Rectal smooth muscle tissue (tissue), 1 donor: ENCODE results near the gene FRS3.

Experiments used
- H3K27ac ChIP-seq: one replicate; pipeline ENCODE4 v1.7.0; 2013; ENCODE audit warnings: low read depth, low read length, inconsistent platforms
- H3K27me3 ChIP-seq: one replicate; pipeline ENCODE4 v1.7.0; 2013; ENCODE audit warnings: low read length; ENCODE audit not compliant: control insufficient read depth, insufficient read depth
- H3K36me3 ChIP-seq: one replicate; pipeline ENCODE4 v1.7.0; 2013; ENCODE audit warnings: low read length; ENCODE audit not compliant: control insufficient read depth, insufficient read depth
- H3K4me1 ChIP-seq: one replicate; pipeline ENCODE4 v1.7.0; 2013; ENCODE audit warnings: low read length; ENCODE audit not compliant: control insufficient read depth, insufficient read depth
- H3K4me3 ChIP-seq: one replicate; pipeline ENCODE4 v1.7.0; 2013; ENCODE audit warnings: low read length
- H3K9ac ChIP-seq: one replicate; pipeline ENCODE4 v1.7.0; 2013; ENCODE audit warnings: low read length

FRS3 gene

DNA sequence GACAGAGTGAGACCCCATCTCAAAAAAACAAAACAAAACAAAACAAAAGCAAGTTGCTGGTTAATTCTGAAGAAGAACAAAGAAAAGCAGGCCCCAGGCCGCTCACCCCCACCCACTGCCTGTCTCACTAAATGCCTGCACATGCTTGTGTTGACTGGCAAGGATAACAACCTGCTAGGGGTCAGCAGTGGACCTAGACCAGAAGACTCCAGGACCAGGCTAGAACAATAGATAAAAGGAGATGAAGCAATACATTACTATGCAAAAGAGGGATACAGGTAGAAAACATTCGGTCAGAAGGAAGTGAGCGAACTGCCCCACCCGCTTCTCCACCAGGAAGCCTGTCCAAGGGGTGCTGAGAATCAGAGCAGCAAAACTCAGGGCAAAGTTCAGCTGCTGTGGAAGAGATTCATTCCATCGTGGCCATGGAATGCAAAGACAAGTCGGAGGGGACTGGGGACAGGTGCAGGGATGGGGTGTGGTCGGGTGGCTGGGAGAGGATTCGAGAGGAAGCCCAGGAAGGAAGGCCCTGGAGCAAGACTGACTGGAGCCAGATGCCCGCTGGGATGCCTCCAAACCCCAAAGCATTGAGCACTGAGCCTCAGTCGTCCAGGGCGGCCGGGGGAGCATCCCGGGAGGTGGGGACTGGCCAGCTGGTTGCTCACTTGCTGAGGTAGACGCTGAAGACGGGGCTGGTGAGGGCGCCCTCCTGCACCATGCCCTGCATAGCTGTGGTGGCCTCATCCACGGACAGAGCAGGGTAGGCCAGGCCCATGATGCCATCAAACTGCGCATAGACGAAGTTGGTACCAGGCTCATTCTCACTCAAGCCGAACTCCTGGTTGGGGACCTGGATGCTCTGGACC, 37.8 kb downstream of the FRS3 start:
- Histone ChIP-seq H3K4me1 (no peaks in the 10 kb centered on the region), H3K36me3 (no peaks in the 10 kb centered on the region), H3K27ac (no peak overlapping the region), H3K9ac (no peak overlapping the region), H3K4me3 (no peak overlapping the region), H3K27me3 (no peaks in the 10 kb centered on the region)

DNA sequence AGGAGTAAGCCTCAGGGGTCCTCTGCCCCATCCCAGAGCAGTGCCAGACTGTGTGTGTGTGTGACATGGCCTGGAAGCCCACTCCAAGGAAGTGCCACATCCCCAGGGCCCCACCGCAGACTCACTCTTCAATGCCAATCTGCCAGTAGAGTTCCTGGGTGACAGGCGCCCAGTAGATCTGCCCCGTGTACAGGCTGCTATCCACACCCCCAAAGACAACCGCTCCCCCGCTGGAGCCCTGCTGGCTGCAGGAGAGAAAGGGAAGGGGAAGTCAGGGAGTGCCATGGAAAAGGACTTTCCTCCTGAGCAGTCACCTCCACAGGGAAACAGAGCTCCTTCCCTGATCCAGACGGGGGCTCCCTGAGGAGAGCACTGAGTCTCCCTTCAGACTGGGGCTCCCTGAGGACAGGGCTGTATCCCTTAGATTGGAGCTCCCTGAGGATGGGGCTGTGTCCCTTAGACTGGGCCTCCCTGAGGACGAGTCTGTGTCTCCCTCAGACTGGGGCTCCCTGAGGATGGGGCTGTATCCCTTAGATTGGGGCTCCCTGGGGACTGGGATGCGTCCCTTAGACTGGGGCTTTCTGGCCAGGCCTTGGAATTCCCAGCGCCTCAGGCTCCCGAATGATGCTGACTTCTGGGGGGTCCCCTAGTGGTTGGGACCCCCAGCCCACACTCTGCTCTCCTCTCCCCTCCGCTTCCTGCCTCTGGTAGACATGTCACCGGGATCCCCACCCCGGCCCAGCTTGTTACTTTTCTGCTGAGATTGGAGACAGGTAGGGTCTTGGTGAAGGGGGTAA, 39.1 kb downstream of the FRS3 start:
- Histone ChIP-seq H3K27ac (no peak overlapping the region), H3K4me1 (peaks cover 3% of the 10 kb centered on the region), H3K27me3 (no peaks in the 10 kb centered on the region), H3K9ac (no peak overlapping the region), H3K36me3 (no peaks in the 10 kb centered on the region), H3K4me3 (no peak overlapping the region)

DNA sequence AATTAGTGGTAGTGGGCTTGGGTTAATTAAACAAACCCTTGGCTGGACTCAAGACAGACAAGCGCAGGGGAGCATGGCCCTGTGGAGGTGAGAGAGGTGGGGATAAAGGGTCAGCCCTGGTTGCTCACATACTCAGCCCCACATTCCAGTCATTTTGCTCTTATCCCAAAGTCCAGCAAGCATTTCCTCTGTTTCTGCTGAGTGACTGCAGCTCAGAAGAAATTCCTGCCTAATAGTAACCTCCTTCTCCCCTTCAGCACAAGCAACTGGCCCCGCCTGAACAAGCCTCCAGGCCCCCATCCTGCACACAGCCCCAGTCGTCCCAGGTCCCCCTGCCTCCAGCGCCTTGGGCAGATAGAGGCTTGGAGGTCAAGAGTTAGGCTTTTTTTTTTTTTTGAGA, 40.7 kb downstream of the FRS3 start:
- Histone ChIP-seq H3K27ac (no peak overlapping the region), H3K4me1 (peaks cover 3% of the 10 kb centered on the region), H3K4me3 (no peak overlapping the region), H3K27me3 (no peaks in the 10 kb centered on the region), H3K9ac (no peak overlapping the region), H3K36me3 (no peaks in the 10 kb centered on the region)

DNA sequence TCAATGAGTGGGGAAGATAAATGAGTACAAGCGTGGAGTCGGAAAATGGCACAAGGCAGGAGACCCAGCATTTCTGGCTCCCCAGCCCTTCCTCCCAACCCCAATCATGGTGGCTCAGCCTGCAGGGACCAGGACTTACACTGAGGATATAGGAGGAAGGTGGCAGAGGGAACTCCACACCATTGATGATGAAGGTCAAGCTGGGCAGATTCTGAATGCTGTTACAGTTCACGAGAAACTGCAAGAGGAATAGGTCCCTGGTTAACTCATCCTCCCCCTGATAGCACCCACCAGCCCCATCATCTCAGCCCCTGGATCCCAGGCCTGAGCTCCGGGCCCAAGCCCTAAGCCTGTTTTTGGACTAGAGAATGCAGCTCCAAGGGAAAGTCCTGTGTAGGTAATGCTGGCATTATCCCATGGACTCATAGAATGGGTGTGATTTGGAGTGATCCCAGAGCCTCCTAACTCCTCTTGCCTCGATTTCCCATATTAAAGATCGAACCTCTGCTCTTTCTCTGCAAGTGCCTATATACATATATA, 42.0 kb downstream of the FRS3 start:
- Histone ChIP-seq H3K27me3 (no peaks in the 10 kb centered on the region), H3K27ac (no peak overlapping the region), H3K36me3 (no peaks in the 10 kb centered on the region), H3K9ac (no peak overlapping the region), H3K4me3 (no peak overlapping the region), H3K4me1 (peaks cover 11% of the 10 kb centered on the region)

DNA sequence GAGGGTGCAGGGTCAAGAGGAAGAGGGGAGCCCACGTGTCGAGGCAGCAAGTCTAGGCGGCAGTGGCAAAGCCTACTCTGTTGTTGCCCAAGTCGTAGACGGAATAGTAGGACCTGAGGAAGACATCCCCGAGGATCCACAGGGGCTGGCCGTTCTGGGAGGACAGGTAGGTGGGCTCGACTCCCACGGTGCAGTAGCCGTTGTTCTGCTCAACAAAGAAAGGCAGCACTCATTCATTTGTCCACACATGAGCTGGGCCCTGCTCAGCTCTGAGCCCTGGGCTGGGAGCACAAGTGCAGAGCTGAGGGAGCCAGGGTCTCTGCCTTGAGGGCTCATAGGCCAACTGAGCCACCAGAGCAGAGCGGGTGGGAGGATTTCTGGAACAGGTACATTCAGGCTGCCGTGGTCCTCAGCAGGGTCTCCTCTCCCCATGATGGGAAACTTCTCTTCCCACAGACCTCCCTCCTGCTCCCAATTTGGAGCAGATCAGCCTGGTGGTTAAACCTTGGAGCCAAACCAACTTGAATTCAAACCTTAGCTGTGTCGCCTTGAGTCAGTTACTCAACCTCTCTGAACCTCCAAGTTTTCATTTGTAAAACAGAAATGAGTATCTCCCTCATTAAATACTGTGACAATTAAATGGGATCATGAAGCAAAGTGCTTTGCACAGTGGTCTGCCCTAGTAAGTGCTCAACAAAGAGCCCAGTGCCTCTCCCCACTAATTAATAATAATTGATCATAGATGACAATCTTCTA, 42.7 kb downstream of the FRS3 start:
- no peak overlapping the region for H3K27ac ChIP-seq
- H3K27me3 ChIP-seq: no peaks in the 10 kb centered on the region
- H3K4me3 ChIP-seq: no peak overlapping the region
- H3K9ac ChIP-seq: no peak overlapping the region
- H3K4me1 ChIP-seq: peaks cover 13% of the 10 kb centered on the region
- no peaks in the 10 kb centered on the region for H3K36me3 ChIP-seq

DNA sequence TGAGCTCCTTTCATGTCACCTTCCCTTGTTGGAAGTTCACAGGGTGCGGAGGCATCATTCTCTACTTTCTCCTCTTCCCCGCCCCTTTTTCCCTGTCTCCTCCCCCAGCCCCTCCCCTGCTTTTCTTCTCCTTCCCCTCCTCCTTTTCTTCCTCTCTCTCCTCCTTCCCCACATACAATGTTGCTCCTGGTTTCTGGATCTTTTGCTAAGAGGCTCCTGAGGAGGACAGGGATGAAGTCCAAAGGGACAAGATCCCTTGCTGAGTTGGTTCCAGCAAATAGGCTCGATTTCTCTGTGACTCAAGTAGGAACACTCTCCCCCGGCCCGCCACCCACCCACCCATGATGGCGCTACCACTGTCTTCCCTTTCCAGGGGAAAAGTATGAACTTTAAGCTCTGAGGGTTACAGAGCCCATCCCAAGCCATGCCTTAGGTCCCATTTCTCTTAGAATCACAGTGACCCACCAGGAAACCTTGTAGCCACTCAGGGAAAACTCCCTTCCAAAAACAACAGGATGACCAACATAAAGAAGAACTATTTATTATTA, 43.4 kb downstream of the FRS3 start:
- Histone ChIP-seq H3K4me3 (peak overlapping the region; percentile 32), H3K27me3 (no peaks in the 10 kb centered on the region), H3K4me1 (peaks cover 13% of the 10 kb centered on the region), H3K9ac (no peak overlapping the region), H3K36me3 (no peaks in the 10 kb centered on the region), H3K27ac (no peak overlapping the region)

DNA sequence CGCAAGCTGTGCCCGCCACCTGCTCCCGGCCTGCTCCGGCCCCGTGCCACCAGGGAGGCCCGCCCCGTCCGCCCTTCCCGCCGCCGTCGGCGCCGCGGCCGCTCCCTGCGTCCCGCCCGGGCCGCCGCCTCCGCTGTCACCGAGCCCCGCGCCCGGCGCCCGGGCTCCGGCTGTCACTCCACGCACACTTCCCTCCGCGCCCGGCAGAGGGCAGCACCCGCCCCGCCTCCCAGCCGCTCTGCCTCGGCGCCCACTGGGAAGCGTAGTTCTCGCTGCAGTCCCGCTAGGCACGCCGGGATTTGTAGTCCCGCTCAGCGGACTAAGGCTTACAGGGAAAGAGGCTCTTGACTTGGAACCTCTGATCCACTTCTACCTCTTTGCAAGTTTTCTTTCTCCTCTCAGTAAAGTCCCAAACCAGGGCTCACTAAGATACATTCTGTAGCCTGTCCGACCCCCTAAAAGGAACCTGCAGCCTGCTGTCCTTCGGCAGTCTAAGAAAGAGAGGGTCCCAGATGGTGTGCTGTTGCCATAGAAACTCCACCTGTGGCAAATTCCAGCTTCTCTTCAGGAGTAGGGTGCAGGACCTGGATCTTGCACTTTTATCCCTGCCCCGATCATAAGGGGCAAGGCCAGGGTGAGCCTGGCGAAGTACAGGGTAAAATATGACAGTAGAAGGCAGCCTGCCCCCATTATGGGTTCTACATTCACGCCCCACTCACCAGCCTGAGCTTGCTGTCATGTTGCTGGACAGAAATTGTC, 44.1 kb downstream of the FRS3 start, which contains the start of gene TFEB:
TFEB (minus strand) TSS at position 182 of the 759 bp plus-strand sequence. CDS start 44,395 bp downstream, outside the sequence.
- H3K4me1 ChIP-seq: peaks cover 13% of the 10 kb centered on the region
- peak within 1 kb of the TSS; percentile 79 for H3K4me3 ChIP-seq
- H3K36me3 ChIP-seq: no peaks in the 10 kb centered on the region
- H3K9ac ChIP-seq: peak within 1 kb of the TSS; percentile 85
- H3K27me3 ChIP-seq: no peaks in the 10 kb centered on the region
- H3K27ac ChIP-seq: peak within 1 kb of the TSS; percentile 94

DNA sequence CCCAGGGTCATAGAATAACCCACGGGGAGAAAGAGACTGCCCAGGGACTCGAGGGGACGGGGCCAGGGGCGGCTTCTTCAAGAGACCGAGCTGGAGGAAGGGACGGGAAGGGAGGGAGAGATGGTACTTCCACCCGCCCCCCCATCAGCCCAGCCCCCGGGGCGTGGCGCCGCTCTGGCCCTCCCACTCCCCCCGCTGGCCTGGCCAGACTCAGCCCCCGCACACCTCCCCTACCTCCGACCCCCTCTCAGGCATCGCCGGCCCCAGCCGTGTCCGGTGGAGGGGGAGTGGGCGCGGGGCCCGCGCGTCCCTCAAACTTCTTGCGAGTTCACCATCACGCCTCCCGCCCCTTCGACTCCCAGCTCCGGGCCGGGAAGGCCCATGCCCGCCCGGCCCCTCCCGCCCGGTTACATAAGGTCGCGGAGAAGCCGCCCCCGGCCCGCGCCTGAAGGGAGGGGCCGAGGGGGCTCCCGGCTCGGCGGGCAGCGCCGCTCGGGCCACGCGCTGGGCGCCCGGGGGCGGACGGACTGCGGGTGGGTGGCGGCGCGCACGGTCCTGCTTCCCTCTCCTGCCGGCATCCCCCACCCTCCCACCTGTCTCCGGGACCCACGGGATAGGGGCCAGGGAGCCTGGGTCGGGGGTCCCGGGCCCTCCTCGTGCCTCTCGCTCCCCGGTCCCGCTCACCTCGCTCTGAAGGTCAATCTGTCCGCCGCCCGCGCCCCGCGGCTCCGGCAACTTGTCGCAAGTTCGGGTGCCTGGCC, 44.9 kb downstream of the FRS3 start:
- H3K9ac ChIP-seq: peak overlapping the region; percentile 85
- H3K27ac ChIP-seq: peak overlapping the region; percentile 94
- H3K4me1 ChIP-seq: peaks cover 16% of the 10 kb centered on the region
- H3K4me3 ChIP-seq: peak overlapping the region; percentile 79
- no peaks in the 10 kb centered on the region for H3K36me3 ChIP-seq
- no peaks in the 10 kb centered on the region for H3K27me3 ChIP-seq

DNA sequence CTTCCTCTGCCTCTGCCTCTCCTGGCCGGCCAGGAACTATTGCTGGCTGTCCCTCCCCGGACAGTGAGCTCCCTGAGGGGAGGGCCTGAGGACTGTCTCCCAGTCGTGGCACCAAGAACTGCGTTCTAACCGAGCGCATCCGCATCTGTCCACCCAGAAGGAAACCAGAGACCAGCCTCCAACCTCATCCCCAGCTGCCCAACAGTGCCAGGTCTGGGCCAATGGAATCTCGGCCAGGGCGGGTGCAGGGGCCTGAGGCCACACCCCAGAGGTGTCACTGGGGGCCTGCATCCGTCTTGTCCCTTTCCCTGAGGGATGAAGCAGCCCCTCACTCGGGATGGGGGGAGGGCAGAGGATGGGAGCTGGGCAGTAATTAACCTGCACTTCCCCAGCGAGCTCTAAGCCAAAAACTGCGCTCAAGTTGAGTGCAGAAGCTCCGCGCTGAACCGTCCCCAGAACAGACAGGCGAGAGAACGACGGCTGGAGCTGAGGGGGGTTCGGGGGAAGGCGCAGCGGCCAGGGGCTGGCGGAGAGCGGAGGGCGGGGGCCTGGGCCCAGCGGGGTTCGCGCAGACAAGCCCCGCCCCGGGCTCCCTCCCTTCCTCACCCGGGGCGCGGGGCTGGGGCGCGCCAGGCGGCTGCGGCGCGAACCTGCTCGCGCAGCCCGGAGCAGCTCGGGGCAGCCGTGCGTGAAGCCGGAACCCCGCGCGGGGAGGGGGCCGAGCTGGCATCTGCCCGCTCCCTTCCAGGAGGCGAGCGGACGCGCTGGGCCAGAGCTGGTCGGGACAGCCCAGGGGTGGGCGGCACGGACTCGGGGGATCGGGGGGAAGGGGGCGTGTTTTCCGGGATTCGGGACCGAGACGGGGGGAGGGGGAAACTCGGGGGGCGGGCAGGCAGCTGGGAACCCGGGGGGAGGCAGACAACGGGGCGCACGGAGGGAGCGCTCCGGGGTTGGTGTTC, 45.7 kb downstream of the FRS3 start:
- Histone ChIP-seq H3K36me3 (no peaks in the 10 kb centered on the region), H3K4me3 (peak overlapping the region; percentile 79), H3K27me3 (no peaks in the 10 kb centered on the region), H3K9ac (peak overlapping the region; percentile 25), H3K4me1 (peaks cover 16% of the 10 kb centered on the region), H3K27ac (peak overlapping the region; percentile 94)

DNA sequence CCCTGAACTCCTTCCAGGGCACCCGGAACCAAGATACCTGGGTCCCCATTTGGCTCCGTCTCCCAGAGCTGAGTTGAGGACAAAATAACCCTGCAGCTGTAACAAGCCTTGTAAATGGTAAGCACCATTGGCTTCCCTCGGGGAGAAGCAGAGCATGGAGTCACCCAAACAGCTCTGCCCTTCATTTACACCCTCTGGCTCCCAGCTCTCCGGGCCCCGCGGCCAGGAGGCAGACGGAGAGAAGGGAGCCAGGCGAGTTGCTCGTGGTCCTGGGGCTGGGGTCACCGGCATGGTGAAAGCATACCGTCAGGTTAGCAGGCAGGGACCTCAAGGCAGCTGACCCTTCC, 46.4 kb downstream of the FRS3 start:
- Histone ChIP-seq H3K9ac (peak overlapping the region; percentile 6), H3K36me3 (no peaks in the 10 kb centered on the region), H3K4me3 (peak overlapping the region; percentile 79), H3K4me1 (peaks cover 16% of the 10 kb centered on the region), H3K27ac (peak overlapping the region; percentile 94), H3K27me3 (no peaks in the 10 kb centered on the region)
